Tibial nerve (tissue), 4 donors: Measurements from ENCODE around the gene PC.

Source experiments
- EP300 ChIP-seq, 2 donors: sonication (generic); formaldehyde crosslinking; IDR thresholded peaks; one replicate each; pipeline ENCODE4 v1.6.1; 2017; ENCODE audit warnings: antibody characterized with exemption in 2 of 2, mild to moderate bottlenecking in 1 of 2
- POLR2A ChIP-seq, 2 donors: fragments of 450-650 bp; IDR thresholded peaks; one replicate each; pipeline ENCODE4 v1.6.1; 2017; ENCODE audit warnings: antibody characterized with exemption in 2 of 2, mild to moderate bottlenecking in 2 of 2, moderate library complexity in 2 of 2
- TF ChIP-seq, protein P1 (sequence below), 5 experiments: fragments of 200-600 bp in 3 of 5; fragments of 450-650 bp in 2 of 5; sonication (generic) in 3 of 5; IDR thresholded peaks; one replicate each; pipeline ENCODE4 v1.5.1; 2016 to 2019; ENCODE audit warnings: antibody characterized with exemption in 5 of 5, mild to moderate bottlenecking in 3 of 5, moderate library complexity in 2 of 5

DNA sequence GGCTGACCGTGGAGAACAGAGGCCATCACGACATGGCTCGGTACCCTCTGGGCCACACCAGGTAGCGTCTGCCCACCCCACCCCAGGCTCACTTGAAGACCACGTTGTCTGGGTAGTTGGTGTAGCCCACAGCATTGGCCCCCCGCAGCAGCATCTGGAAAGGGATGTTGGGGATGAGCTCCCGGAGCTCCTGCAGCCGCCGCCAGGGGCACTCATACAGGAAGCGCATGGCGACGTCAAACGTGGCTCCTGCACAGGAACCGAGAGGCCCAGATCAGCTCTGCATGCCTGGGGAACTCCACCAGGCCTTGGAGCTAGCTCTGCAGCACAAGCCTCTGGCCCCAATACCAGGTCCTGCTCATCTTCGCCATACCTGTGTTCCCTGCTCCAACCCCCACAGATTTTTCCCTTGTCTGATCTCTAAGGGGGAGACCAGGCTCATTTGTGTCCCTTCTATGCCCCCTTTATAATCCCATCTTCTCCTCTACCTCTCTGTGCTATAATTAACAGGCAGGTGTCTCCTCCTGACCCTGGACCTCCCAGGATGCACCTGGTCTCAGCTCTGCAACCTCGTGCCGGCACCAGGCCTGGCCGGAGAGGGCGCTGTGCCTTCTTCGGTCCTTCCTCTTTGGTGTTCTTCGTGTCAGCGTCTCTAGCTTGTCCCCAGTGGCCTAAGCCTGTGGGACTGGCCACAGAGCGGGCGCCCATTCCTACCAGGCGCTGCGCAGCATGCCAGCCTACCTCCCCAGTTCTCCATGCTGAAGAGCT is 106.3 kb downstream of the PC start:
- TF ChIP-seq EP300 (IDR thresholded peaks at IDR 0.05) = no peak
- TF ChIP-seq, protein P1, sequence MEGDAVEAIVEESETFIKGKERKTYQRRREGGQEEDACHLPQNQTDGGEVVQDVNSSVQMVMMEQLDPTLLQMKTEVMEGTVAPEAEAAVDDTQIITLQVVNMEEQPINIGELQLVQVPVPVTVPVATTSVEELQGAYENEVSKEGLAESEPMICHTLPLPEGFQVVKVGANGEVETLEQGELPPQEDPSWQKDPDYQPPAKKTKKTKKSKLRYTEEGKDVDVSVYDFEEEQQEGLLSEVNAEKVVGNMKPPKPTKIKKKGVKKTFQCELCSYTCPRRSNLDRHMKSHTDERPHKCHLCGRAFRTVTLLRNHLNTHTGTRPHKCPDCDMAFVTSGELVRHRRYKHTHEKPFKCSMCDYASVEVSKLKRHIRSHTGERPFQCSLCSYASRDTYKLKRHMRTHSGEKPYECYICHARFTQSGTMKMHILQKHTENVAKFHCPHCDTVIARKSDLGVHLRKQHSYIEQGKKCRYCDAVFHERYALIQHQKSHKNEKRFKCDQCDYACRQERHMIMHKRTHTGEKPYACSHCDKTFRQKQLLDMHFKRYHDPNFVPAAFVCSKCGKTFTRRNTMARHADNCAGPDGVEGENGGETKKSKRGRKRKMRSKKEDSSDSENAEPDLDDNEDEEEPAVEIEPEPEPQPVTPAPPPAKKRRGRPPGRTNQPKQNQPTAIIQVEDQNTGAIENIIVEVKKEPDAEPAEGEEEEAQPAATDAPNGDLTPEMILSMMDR (IDR thresholded peaks at IDR 0.05) = no peak
- no peak for TF ChIP-seq POLR2A (IDR thresholded peaks at IDR 0.05)
